ENCODE results near the gene HOXC10. TPM values are rescaled to one million over a fixed set of nuclear protein-coding genes. Genes with fewer than 3 reads are reported as not detected.

The HOXC10 gene
- total and polyA plus RNA-seq, 4 donors = 0.18 TPM; not detected in 3

- TF ChIP-seq, protein P1, sequence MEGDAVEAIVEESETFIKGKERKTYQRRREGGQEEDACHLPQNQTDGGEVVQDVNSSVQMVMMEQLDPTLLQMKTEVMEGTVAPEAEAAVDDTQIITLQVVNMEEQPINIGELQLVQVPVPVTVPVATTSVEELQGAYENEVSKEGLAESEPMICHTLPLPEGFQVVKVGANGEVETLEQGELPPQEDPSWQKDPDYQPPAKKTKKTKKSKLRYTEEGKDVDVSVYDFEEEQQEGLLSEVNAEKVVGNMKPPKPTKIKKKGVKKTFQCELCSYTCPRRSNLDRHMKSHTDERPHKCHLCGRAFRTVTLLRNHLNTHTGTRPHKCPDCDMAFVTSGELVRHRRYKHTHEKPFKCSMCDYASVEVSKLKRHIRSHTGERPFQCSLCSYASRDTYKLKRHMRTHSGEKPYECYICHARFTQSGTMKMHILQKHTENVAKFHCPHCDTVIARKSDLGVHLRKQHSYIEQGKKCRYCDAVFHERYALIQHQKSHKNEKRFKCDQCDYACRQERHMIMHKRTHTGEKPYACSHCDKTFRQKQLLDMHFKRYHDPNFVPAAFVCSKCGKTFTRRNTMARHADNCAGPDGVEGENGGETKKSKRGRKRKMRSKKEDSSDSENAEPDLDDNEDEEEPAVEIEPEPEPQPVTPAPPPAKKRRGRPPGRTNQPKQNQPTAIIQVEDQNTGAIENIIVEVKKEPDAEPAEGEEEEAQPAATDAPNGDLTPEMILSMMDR (IDR thresholded peaks at IDR 0.05; ENCODE audit: control extremely low read depth, extremely low read depth) = no peak
- no peak overlapping the region for H3K27ac ChIP-seq (ENCODE audit: low read depth in 1 of 2, low read length in 1 of 2)
- H3K36me3 ChIP-seq (ENCODE audit: control insufficient read depth in 4 of 4, insufficient read depth in 4 of 4, low read length in 4 of 4) = no peaks in the 10 kb centered on the region
- H3K9me3 ChIP-seq (ENCODE audit: control insufficient read depth in 4 of 4, insufficient read depth in 3 of 4, low read length in 3 of 4) = peaks cover 0 to 8% (median 0%) of the 10 kb centered on the region in 4 donors
- DNase-seq = no peak
- peaks cover 0 to 15% (median 0%) of the 10 kb centered on the region in 5 donors for H3K4me1 ChIP-seq (ENCODE audit: control insufficient read depth in 5 of 5, insufficient read depth in 5 of 5, low read length in 5 of 5)
- no peak overlapping the region for H3K4me3 ChIP-seq
- WGBS, 2 donors = 28 to 31% methylated on average over 18 of the region's 18 CpGs
- peaks cover 4 to 100% (median 88%) of the 10 kb centered on the region in 3 donors for H3K27me3 ChIP-seq (ENCODE audit: control insufficient read depth in 3 of 3, insufficient read depth in 3 of 3, low read length in 2 of 3)
- ATAC-seq (ENCODE audit: insufficient read depth, low FRiP score) = no peak
- no peak overlapping the region for H3K9ac ChIP-seq (ENCODE audit: insufficient read depth in 1 of 2, low read length in 2 of 2)
Observed at GRCh38 chr12:53993162-53994008, 8.4 kb downstream of the HOXC10 start.

- 5 to 8% methylated on average over 19 of the region's 19 CpGs for WGBS, 2 donors
- Histone ChIP-seq H3K27me3 (ENCODE audit: control insufficient read depth in 3 of 3, insufficient read depth in 3 of 3, low read length in 2 of 3) (peaks cover 0 to 100% (median 88%) of the 10 kb centered on the region in 3 donors), H3K27ac (ENCODE audit: low read depth in 1 of 2, low read length in 1 of 2) (no peak overlapping the region), H3K9ac (ENCODE audit: insufficient read depth in 1 of 2, low read length in 2 of 2) (no peak overlapping the region), H3K36me3 (ENCODE audit: control insufficient read depth in 4 of 4, insufficient read depth in 4 of 4, low read length in 4 of 4) (no peaks in the 10 kb centered on the region), H3K4me1 (ENCODE audit: control insufficient read depth in 5 of 5, insufficient read depth in 5 of 5, low read length in 5 of 5) (peaks cover 0 to 15% (median 0%) of the 10 kb centered on the region in 5 donors), H3K9me3 (ENCODE audit: control insufficient read depth in 4 of 4, insufficient read depth in 3 of 4, low read length in 3 of 4) (peaks cover 0 to 8% (median 0%) of the 10 kb centered on the region in 4 donors), H3K4me3 (no peak overlapping the region)
- no peak for DNase-seq
- ATAC-seq (ENCODE audit: insufficient read depth, low FRiP score) = no peak
- TF ChIP-seq, protein P1 (IDR thresholded peaks at IDR 0.05; ENCODE audit: control extremely low read depth, extremely low read depth) = no peak
Observed at GRCh38 chr12:53994009-53994263, 9.0 kb downstream of the HOXC10 start.

DNA sequence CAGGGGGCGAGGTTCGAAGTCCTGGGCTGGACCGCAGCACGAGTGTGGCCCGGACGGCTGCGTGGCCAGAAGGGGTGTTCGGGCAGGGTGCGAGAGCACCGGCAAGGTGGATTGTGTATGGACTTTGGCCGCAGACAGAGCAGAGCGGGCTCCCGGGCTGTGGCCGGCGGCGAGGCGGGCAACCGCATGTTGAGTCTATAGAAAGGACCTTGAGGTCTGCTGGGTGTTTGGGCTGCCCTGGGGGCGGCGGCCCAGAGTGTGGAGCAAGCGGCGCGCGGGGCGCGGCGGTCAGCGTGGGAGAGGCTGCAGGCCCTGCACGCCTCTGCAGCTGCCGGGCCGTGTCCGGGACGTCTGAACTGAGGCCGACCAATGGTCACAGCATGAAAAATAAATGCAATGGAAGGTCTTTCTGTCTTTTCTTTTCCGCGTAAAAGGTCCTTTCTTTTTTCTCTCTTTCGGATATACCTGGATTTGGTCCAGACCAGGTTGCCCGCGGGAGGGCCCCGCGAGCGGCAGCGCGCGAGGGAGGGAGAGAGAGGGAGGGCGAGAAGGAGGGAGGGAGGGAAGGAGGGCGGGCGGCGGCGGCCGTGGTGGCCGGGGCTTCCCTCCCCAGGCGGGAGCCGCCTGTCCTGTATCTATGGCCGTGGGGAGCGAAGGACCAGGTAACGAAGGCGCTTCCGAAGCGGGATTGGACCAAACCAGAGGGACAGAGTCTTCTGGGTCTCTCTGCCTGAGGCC lies 9.5 kb downstream of the HOXC10 start:
- no peaks in the 10 kb centered on the region for H3K36me3 ChIP-seq (ENCODE audit: control insufficient read depth in 4 of 4, insufficient read depth in 4 of 4, low read length in 4 of 4)
- peaks cover 0 to 8% (median 0%) of the 10 kb centered on the region in 4 donors for H3K9me3 ChIP-seq (ENCODE audit: control insufficient read depth in 4 of 4, insufficient read depth in 3 of 4, low read length in 3 of 4)
- H3K4me1 ChIP-seq (ENCODE audit: control insufficient read depth in 5 of 5, insufficient read depth in 5 of 5, low read length in 5 of 5) = peaks cover 0 to 15% (median 0%) of the 10 kb centered on the region in 5 donors
- ATAC-seq (ENCODE audit: insufficient read depth, low FRiP score) (no peak), DNase-seq (no peak)
- H3K27ac ChIP-seq (ENCODE audit: low read depth in 1 of 2, low read length in 1 of 2) = no peak overlapping the region
- H3K27me3 ChIP-seq (ENCODE audit: control insufficient read depth in 3 of 3, insufficient read depth in 3 of 3, low read length in 2 of 3) = peaks cover 0 to 100% (median 87%) of the 10 kb centered on the region in 3 donors
- H3K4me3 ChIP-seq = no peak overlapping the region
- TF ChIP-seq, protein P1 (IDR thresholded peaks at IDR 0.05; ENCODE audit: control extremely low read depth, extremely low read depth) = no peak
- H3K9ac ChIP-seq (ENCODE audit: insufficient read depth in 1 of 2, low read length in 2 of 2) = no peak overlapping the region
- WGBS, 2 donors = 2 to 9% methylated on average over 58 to 60 of the region's 60 CpGs

Measured in lung (tissue), 12 donors.